Measurements from ENCODE around the gene CNKSR3. TPM values are rescaled to one million over a fixed set of nuclear protein-coding genes. Genes with fewer than 3 reads are reported as not detected.

Gene CNKSR3
- total RNA-seq, 1 experiment from 2014 or later: 5.6 TPM

- no peak overlapping the region for H3K27ac ChIP-seq (ENCODE audit: insufficient read length, low read depth, low read length)
- H3K14ac ChIP-seq (ENCODE audit: insufficient read depth, low read length): no peak overlapping the region
- no CpG with 5 or more reads among the region's 16 CpGs for WGBS (ENCODE audit: extremely low coverage, insufficient read length, low lambda C conversion rate)
- H3K79me2 ChIP-seq (ENCODE audit: insufficient read depth, low read length): no peaks in the 10 kb centered on the region
- no peaks in the 10 kb centered on the region; the same call in 1 of the 2 replicates for H3K27me3 Mint-ChIP-seq (ENCODE audit: low read depth)
- no peaks in the 10 kb centered on the region for H3K9me3 Mint-ChIP-seq
- no peak overlapping the region for H3K4me3 Mint-ChIP-seq
- H2BK5ac ChIP-seq (ENCODE audit: insufficient read length, low read length): no peak overlapping the region
- H4K20me1 ChIP-seq (ENCODE audit: control insufficient read depth, insufficient read depth, insufficient read length): no peaks in the 10 kb centered on the region
- H3K18ac ChIP-seq (ENCODE audit: insufficient read length, low read depth, low read length): no peak overlapping the region
- H3K56ac ChIP-seq (ENCODE audit: insufficient read length, low read depth, low read length): no peak overlapping the region
- H3K4me1 ChIP-seq (ENCODE audit: insufficient read depth, low read length): no peaks in the 10 kb centered on the region
- no peak overlapping the region for H3T11ph ChIP-seq (ENCODE audit: low read length)
- TF ChIP-seq CTCF (conservative IDR thresholded peaks at IDR 0.05): no peak
- no peak overlapping the region for H2AK5ac ChIP-seq (ENCODE audit: insufficient read length, low read length)
- no peaks in the 10 kb centered on the region for H3K79me1 ChIP-seq (ENCODE audit: insufficient read depth, low read depth, low read length, poor library complexity, severe bottlenecking)
- no peak overlapping the region for H2AFZ ChIP-seq (ENCODE audit: low read length)
- H2BK15ac ChIP-seq (ENCODE audit: low read depth, low read length): no peak overlapping the region
- no peaks in the 10 kb centered on the region for H3K9me3 ChIP-seq (ENCODE audit: control insufficient read depth, low read depth, low read length)
- no peak overlapping the region for H2BK120ac ChIP-seq (ENCODE audit: low read depth, low read length, poor library complexity, severe bottlenecking)
- peaks cover 11 to 16% of the 10 kb centered on the region in 2 experiments for H3K4me1 Mint-ChIP-seq
- H4K91ac ChIP-seq (ENCODE audit: insufficient read length, low read depth, low read length): no peak overlapping the region
- no peaks in the 10 kb centered on the region for H3K23me2 ChIP-seq (ENCODE audit: insufficient read length, low read depth, low read length, poor library complexity, severe bottlenecking)
- H3K27me3 ChIP-seq (ENCODE audit: insufficient read depth, low read length): no peaks in the 10 kb centered on the region
- no peak overlapping the region for H4K5ac ChIP-seq (ENCODE audit: insufficient read length, low read depth, low read length)
- no peak overlapping the region for H3K4me2 ChIP-seq (ENCODE audit: insufficient read depth, insufficient read length, low read length)
- no peak for DNase-seq
- no peak overlapping the region for H2BK12ac ChIP-seq (ENCODE audit: insufficient read length, low read depth, low read length)
- no peak overlapping the region for H3K27ac Mint-ChIP-seq
- no peak overlapping the region for H4K8ac ChIP-seq (replicated peaks; ENCODE audit: insufficient read length, low read depth, low read length)
- no peak overlapping the region for H3K9ac ChIP-seq (ENCODE audit: extremely low read depth, insufficient read length, low read length)
- no peak overlapping the region for H2BK20ac ChIP-seq (ENCODE audit: low read depth, low read length, poor library complexity, severe bottlenecking)
- H3K36me3 Mint-ChIP-seq (ENCODE audit: insufficient read depth in 1 of 3, low read depth in 3 of 3): no peaks in the 10 kb centered on the region; a peak in 1 of 7 replicates
- H3K4ac ChIP-seq (ENCODE audit: low read depth, low read length): no peak overlapping the region
- no peak overlapping the region for H3K23ac ChIP-seq (ENCODE audit: insufficient read length, low read depth, low read length)
These were observed 13.5 kb downstream of the CNKSR3 start for GRCh38 chr6:154496793-154497517.

Data from H9 (cell line).